ENCODE measurements around the gene GNAL. TPM values are rescaled to one million over a fixed set of nuclear protein-coding genes. Genes with fewer than 3 reads are reported as not detected.
"Not testable (repeated sequence)": the region's sequence is repeated elsewhere in the genome, so short reads cannot be mapped to it uniquely, and the experiment has no call there.

The GNAL gene
- total RNA-seq = 49.8 TPM

DNA sequence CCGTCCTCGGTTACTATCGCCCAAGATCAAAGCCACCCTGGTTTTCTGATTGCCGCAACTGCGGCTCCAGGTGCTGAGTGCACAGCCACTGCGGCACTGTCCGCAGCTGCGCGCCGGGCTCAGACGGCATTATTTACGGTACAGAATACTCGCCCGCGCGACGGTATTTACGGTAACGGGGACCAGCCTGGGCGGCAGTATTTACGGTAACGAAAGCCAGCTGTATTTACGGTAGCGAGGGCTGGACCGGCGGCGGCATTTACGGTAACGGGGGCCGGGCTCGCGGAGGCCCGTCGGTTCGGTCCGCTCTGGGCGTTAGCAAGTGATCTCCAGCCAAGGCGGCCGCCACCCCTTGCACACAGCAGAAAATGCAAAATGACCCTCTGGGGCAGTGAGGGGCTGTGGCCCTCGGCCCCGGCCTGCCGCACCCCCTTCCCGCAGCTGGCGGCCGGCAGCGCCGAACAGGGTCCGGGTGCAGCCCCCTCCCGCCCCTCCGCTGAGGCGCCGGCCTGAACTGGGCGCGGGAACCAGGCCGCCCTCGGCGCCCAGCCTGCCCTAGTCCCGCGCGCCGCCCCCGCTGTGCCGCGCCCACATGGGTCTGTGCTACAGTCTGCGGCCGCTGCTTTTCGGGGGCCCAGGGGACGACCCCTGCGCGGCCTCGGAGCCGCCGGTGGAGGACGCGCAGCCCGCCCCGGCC, at the start of gene GNAL:
Gene GNAL (plus strand): TSS at position 293 of the 697 bp plus-strand sequence. CDS start 300 bp downstream, at position 593.
- peak; percentile 48 for DNase-seq

DNA sequence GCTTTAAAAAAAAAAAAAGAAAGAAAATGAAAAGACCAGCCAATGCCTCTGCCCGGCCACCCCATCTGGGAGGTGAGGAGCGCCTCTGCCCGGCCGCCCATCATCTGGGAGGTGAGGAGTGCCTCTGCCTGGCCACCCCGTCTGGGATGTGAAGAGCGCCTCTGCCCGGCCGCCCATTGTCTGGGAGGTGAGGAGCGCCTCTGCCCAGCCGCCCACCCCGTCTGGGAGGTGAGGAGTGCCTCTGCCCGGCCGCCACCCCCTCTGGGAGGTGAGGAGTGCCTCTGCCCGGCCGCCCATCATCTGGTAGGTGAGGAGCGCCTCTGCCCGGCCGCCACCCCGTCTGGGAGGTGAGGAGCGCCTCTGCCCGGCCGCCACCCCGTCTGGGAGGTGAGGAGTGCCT, 41.8 kb upstream of the GNAL start:
- not testable (repeated sequence) for DNase-seq

DNA sequence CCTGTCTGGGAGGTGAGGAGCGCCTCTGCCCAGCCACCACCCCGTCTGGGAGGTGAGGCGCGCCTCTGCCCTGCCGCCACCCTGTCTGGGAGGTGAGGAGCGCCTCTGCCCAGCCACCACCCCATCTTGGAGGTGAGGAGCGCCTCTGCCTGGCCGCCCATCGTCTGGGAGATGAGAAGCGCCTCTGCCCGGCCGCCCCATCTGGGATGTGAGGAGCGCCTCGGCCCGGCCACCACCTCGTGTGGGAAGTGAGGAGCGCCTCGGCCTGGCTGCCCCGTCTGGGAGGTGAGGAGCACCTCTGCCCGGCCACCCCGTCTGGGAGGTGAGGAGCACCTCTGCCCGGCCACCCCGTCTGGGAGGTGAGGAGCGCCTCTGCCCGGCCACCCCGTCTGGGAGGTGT, 41.3 kb upstream of the GNAL start:
- not testable (repeated sequence) for DNase-seq

DNA sequence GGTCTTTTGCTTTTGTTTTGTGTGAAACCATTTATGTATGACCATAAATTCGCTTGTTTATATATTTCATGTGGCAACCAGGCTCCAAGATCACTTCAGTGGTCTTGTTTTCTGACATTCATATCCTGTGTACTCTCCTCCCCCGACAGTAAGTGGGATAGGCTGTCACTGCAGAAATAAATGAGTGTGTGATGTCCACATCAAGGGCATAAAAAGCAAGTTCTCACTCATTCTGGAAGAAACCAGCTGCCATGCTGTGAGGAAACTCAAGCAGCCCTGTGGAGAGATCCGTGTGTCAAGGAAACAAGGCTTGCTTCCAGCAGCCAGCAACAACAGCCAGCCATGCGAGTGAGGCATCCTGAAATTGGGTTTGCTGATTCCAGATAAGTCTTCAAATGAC, 39.2 kb upstream of the GNAL start:
- DNase-seq = no peak

DNA sequence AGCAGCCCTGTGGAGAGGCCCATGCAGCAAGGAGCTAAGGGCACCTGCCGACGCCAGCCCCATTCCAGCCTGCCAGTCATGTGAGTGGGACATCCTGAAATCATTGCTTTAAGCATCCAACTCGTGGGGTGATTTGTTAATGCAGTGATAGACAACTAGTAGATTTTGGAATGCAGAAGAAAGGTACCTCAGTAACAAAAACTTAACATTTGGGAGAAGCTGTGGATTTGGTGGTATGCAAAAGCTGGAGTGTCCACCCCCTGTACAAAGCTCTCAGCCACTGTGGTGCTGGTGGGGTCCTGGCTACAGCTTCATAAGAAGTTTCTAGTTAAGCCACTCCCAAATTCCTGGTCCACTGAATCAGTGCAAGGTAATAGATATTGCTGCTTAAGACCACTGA, 37.2 kb upstream of the GNAL start:
- DNase-seq = no peak

DNA sequence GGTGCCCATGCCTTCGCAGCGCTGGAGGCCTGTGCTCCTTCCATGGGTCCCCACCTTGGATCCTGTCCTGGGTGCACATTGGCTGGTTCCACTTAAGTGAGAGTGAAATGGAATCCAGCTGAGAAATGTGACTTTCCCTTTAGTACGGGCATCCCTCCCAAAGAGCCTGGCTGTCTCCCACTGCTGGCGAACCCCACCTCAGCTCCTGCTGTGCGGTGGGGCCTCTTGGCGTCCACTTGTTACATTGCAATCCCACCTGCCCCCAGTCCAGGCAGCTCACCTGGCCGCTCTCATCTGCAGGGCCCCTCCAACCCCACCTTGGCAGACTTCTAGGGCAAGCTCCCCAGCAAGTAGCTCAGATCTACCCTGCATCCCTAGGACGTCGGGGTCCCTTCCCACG, 35.5 kb upstream of the GNAL start:
- DNase-seq = no peak

DNA sequence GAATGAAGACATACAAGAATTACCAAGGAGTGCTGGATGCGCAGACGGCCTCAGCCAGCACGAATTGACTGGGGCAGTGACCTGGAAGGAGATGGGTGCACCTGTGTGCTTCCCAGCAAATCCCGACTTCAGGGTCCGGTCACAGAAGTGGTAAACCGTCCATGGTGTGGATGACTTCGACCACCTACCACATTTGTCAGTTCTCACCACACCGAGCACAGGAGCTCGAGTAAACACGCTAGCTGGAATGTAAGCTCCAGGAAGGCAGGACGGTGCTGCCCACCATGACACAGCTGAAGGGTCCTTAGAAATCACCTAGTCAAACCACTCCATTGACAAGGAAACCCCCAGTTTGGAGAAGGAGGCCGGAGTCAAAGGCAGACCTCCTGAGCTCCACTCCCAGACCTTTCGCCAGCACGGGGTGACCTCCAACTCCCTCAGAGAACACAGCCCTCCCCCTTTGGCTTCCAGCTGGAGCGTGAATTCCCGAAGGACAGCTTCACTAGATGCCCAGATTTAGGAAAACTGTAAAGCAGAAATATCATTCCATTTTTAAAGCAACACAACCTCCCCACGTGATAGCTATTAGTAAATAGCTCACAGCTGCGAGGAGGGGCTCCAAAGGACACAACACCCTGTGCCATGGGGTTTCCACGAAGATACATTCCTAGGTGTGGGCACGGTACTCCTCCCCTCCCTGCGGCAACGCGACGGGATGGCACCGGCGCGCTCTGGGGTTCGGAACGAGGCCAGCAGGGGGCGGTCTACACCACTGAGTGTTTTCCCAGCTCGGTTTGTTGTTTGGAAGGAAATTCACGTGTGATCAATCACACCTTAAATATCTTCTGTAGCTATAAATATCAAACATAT, 34.1 kb upstream of the GNAL start:
- DNase-seq = peak; percentile 12

DNA sequence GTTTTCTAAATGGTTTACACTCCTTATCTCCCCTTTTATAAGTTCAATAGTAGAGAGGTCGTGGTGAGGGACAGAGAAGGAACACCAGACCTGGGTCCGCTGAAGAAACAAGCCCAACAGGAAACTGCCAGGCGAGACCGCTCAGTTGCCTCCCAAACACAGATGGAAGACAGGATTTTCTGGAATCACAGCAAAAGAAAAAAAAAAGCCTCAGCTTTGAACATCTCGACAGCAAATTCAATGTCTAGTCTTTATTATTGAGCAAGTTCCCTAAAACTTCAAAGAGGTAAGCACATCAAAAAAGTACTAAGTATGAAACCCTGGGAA, 33.5 kb upstream of the GNAL start:
- DNase-seq = no peak

DNA sequence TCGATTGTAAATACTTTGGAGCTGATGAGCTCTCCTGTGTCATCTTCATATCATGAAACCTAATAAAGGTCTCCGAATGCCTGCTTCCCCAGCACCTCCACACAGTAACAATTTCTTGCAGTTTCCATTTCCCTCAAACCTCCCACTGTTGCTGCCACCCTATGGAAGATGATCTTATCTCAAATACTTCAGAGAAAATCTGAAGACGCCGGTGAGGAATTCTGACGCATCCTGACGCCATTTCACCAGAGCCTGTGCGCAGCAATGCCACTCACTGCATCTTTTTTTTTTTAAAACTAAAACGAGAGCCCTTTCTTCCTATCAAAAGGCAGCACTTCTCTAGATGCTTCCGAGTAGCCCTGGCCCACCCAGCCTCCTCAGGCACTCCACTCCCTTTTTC, 31.9 kb upstream of the GNAL start:
- DNase-seq = no peak

DNA sequence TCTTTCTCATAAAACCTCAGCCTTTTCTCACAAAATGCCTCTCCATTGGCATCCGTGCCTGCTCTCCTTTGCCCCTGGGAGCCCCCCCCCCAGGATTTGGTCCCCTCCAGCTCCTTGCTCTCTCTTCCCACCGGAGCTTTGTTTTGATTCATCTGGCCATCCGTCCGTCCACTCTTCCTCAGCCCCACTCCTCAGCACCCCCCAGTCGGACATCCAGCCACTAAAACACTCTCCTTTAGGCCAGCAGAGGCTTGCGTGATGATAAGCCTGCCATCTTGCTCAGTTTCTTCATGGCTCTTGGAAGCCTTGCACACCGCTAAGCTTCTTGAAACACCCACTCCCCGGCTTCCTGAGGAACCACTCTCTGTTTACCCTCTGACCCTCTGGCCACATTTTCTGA, 31.5 kb upstream of the GNAL start:
- no peak for DNase-seq

DNA sequence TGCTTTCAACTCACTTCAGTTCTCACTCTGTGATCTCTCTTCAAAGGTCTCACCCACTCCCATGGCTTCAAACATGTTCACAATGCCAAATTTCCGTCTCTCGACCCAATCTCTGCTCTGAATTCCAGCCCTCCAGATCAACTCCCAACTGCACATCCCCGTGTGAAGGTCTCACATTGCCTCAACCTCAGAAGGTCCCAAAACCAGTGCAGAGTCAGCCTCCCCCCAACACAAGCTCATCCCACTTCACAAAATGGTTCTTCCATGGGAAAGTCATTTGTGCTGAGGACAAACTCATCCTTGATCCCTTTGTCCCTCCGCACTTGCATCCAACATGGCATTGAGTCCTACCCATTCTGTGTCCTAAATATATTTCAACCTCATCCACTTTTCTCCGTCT, 31.0 kb upstream of the GNAL start:
- no peak for DNase-seq

DNA sequence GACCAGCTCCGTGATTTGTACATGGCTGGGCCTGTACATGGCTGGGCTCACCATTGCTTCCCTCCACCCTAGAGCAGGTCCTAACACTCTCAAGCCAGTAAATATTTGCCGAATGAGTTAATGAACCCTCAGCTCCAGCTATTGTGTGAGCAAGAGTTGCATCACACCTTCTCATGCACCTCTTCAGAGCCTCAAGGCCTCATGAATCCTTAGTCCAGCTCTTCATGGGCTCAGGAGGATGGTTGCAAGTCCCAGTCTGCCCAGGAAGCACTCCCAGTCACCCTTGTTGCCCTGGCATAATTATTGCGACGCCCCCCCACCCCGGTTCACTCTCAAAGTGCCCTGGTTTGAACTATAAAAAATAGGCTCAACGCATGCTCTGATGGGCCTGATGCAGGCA, 30.1 kb upstream of the GNAL start:
- DNase-seq = no peak

DNA sequence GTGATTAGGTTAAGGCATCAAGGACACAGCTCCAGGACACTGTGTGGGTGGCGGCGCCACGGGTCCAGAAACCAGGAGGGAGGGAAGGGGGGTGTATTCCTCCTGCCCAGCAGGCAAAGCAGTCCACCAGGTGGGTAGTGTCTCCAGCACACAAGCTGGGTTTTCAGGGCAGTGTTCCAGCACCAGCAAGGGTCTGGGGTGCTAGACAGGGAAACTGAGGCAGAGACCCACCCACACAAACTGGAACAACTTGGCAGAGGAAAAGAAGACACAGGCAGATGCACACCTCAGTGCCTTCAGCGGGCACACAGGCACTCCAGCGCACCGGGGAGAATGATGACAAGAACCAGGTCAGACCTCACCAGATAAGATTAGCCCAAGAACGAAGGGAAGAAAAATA, 28.4 kb upstream of the GNAL start:
- DNase-seq = no peak

DNA sequence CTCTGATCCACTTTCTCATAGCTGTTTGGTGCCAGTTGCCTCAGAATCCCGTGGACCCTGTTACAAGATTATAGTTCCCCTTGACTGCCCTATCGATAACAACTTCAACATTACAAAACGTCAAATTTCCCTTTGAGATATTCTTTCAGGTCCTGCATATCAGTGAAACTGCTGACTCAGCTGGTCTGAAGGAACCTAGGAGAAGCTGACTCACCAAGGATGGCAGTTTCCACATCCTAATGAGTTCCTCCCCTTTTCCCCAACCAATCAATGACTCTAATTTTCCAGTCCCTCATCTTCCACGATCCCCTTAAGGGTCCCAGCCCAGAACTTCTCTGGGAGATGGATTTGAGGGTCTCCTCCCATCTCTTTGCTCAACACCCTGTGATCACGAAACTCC, 27.6 kb upstream of the GNAL start:
- no peak for DNase-seq

DNA sequence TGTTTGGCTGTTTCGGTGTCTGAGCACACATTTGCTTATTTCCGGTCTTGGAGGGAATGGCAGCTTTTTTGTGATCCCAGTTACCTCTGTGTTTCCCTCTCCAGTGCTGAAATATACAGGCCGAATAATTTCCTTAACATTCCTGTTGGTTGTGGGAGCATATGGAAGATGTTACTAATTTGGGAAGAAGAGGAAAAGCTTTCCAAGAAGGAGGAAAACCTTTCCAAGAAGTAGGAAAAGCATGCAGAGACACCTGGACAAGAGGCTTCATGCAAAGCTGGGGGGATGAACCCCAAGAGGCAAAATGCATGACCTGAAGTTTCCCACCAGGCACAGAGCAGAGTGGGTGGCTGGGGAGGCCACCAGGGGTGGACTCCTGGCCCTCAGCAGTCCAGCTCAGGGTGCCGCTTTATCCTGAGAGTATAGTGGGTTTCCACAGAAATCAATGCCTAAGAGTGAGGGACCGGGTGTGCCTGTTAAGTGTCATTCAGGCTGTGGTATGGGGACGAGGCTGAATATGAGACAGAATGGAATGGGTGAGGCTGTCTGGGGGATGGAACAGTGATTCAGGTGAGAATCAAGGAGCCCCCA, 25.5 kb upstream of the GNAL start:
- no peak for DNase-seq

DNA sequence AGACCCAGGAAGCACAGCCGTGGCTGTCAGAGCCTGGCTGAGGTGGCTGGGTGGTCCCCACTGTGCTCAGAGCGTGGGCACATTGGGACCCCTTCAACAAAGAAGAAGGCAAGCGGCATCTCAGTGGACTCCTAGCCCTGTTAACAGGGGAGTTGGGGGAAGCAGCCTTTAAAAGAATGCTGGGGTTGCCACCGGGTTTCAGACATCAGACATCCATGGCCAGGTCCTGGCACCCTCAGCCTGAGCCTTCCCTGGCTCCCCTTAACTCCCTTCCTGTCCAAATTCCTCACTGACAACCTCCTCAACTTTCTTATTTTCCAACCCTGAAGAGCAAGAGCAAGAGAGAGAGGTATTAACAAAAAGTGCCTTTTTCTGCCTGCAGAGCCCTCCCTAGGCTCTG, 24.8 kb upstream of the GNAL start:
- no peak for DNase-seq

DNA sequence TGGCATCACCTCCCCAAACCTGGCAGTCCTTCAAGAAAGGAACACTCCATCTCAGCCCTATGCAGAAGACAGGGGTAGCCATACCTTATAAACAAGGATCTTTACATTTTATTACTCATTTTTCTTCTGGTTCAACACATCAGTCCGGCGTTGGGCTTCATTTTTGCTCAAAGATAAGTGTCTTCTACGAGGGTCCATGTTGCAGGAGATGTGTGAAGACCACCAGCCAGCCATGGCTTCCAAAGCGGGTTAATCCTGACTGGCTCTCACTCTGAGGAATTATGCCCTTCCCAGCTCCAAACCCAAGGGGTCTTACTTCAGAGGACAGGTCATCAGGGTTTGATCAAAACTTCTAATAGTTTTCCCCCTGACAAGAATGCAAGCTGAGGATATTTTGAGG, 23.9 kb upstream of the GNAL start:
- no peak for DNase-seq

DNA sequence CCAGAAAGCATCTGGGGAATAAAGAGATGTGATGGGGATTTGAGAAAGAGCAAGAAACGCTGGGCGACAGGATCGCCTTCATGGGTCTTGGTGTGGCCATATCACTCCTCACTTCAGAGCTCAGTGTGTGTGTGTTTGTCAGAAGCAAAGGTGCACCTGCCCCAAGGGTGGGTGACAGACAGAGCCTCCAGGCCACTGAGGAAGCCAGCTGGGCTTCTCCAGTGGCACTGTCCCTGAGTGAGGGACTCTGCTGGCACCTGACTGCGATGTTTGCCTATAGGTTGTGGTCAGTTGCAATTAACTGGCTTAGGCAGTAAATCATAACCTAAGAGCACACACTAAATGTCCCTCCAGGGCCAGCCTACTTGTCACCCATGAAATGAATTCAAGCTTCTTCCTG, 23.5 kb upstream of the GNAL start:
- DNase-seq = no peak

DNA sequence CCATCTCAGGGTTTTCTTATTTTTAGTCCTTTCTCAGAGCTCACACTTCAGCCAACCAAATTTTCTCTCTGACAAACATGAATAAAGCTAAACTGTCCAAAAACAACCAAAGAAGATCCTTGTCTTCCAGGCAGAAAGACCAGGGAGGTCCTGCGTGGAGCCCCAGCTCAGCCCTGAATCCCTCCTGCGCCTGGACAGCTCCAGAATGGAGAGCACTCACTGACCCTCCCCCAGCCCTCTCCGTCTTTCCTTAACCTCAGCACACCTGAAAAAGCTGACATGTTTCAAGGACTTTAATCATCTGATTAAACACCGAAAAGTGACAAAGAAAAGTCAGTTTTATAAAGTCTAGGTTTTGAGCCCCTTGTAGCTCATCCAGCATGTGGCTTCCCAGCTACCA, 22.9 kb upstream of the GNAL start:
- DNase-seq = no peak

DNA sequence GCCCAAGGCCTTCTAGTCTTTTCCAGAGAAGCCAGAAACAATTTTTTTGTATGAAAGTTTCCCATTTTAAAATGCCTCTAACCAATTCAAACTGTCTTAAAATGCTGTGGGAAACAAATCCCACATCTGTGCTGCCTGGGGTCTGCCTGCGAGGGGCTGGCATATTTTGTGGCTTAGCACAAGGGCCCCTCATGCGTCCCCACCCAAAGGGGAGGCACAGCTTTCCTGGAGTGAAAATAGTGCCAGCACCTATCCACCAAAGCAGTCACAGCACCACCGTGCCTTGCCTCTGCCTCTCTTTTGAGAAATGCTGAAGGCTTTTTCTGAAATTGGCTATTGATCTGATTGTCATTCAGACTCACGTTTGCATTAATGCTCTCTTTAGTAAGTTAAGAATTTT, 22.2 kb upstream of the GNAL start:
- no peak for DNase-seq

DNA sequence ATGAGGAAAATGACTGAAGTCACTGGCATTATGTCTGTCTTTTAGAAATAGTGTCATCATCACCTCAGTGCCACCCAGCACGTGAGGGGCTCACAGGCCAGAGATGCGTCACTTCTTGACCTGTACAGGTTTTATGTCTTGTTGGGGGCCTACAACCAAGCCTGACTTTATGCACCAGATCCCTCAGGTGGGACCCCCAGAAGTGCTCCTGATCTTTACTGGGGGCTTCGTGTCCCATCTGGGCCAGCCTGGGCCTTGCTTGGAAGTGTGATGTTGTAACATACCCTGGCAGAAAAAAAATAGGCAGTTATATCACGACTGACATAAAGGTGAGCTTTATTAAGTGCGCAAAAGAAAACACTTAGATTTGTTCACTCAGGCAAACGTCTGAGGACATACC, 21.5 kb upstream of the GNAL start:
- DNase-seq = no peak

DNA sequence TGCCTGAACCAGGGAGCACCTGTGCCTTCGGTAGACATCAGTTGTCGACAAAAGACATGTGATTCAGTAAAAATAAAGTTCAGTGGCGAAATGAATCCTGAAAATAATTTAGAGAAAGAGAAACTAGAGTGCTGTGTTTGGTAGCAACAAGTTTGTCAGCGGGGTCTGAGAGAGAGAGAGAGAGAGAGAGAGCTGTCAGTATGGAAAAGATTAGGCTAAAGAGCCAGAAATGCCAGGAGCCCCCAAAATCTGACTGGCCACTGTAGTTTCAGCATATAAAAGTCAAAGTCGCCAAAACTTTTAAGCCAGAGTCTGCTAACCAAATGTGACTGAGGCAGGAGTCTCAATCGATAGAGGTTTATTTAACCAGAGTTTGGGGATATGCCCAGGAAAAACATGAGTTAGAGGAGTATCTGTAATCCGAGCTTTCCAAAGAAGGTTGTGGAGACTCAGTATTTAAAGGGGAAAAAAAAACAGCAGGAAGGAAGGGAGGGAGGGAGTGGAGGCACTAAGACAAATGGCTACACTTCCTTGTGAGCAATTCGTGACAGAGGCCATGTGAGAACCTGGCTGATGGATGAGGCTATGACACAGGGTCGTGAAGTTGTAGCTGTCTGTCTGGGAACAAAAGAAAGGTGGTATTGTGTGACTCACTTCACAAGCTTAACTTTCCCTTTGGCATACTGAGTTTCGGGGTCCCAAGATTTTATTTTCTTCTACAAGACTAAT, 20.5 kb upstream of the GNAL start:
- DNase-seq = no peak

All from occipital lobe (tissue), 2 donors.